T-helper 1 cell treated with Interleukin-12 subunit alpha and Interleukin-12 subunit beta and Interleukin-4 antibody, amounts not matched to agents 30 μg/mL and 1 μg/mL, for 36 hours (primary cell): Measurements from ENCODE around the gene OVOL1.

Experiments
- H3K27ac Mint-ChIP-seq: one replicate; pipeline ENCODE4 v1.8.0; 2021; ENCODE audit warnings: mild to moderate bottlenecking, mixed read lengths
- H3K27me3 Mint-ChIP-seq: one replicate; pipeline ENCODE4 v1.8.0; 2021; ENCODE audit warnings: low read depth, mixed read lengths
- H3K36me3 Mint-ChIP-seq: one replicate; pipeline ENCODE4 v1.8.0; 2021; ENCODE audit warnings: low read depth, mixed read lengths
- H3K4me1 Mint-ChIP-seq: one replicate; pipeline ENCODE4 v1.8.0; 2021; ENCODE audit warnings: low read depth, mixed read lengths
- H3K4me3 Mint-ChIP-seq: one replicate; pipeline ENCODE4 v1.8.0; 2021; ENCODE audit warnings: mild to moderate bottlenecking, moderate library complexity, mixed read lengths
- H3K9me3 Mint-ChIP-seq: one replicate; pipeline ENCODE4 v1.8.0; 2021; ENCODE audit warnings: mixed read lengths

Gene OVOL1

GRCh38 chr11:65834202-65834601, 47.3 kb downstream of the OVOL1 start:
- Mint-ChIP-seq H3K27me3 (peaks cover 23% of the 10 kb centered on the region), H3K9me3 (no peaks in the 10 kb centered on the region), H3K4me1 (peaks cover 10% of the 10 kb centered on the region), H3K36me3 (peaks cover 3% of the 10 kb centered on the region), H3K4me3 (no peak overlapping the region), H3K27ac (no peak overlapping the region)

GRCh38 chr11:65842144-65842543, 55.3 kb downstream of the OVOL1 start:
- Mint-ChIP-seq H3K27me3 (no peaks in the 10 kb centered on the region), H3K36me3 (no peaks in the 10 kb centered on the region), H3K4me3 (no peak overlapping the region), H3K27ac (no peak overlapping the region), H3K4me1 (no peaks in the 10 kb centered on the region), H3K9me3 (no peaks in the 10 kb centered on the region)

- no peaks in the 10 kb centered on the region for H3K4me1 Mint-ChIP-seq
- H3K27me3 Mint-ChIP-seq = no peaks in the 10 kb centered on the region
- H3K27ac Mint-ChIP-seq = no peak overlapping the region
- no peaks in the 10 kb centered on the region for H3K36me3 Mint-ChIP-seq
- H3K4me3 Mint-ChIP-seq = no peak overlapping the region
- H3K9me3 Mint-ChIP-seq = no peaks in the 10 kb centered on the region
Measured at GRCh38 chr11:65843811-65844210, 56.9 kb downstream of the OVOL1 start.

GRCh38 chr11:65844231-65844872, 57.5 kb downstream of the OVOL1 start:
- Mint-ChIP-seq H3K9me3 (no peaks in the 10 kb centered on the region), H3K4me3 (no peak overlapping the region), H3K36me3 (no peaks in the 10 kb centered on the region), H3K27me3 (no peaks in the 10 kb centered on the region), H3K4me1 (no peaks in the 10 kb centered on the region), H3K27ac (no peak overlapping the region)
